ENCODE results near the gene CCL8.

DNA sequence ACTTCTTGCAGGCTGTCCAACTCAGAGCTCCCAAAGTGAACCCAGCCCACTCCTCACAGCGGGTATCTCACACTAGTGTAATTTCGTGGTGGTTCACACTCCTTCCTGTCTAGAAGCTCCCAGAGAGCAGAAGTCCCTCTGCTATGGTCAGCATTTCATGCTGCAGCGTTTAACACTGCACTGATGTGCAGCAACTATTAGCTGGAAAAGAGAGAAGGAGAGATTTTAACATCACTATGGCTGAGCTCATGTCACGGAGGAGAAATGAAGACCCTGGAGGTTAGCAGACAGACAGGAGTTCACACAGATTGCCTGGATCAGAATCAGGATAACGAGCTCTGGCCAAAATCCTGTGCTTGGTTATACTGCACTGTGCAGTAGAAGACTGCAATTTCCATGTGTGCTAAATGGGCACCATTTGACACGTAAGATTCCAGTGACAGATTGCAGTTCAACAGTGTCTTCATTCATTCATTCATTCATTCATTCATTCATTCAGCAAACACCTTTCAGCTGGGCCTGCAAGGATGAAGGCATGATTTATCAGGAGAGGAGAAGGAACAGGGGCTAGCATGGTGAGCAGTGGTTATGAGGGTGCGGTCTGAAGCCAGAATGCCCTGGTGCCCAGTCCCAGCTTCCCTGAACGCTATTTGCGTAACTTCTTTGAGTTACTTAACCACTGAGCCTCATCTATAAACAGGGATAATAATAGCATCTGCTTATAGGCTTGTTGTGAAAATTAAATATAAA lies 49.1 kb downstream of the CCL8 start:
- TF ChIP-seq, protein P1, sequence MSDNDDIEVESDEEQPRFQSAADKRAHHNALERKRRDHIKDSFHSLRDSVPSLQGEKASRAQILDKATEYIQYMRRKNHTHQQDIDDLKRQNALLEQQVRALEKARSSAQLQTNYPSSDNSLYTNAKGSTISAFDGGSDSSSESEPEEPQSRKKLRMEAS (IDR thresholded peaks at IDR 0.05), result no peak
- no peak for TF ChIP-seq YY1 (IDR thresholded peaks at IDR 0.05; ENCODE audit: low read depth)
